Measurements from ENCODE around the gene RAB22A.

Gene RAB22A

DNA sequence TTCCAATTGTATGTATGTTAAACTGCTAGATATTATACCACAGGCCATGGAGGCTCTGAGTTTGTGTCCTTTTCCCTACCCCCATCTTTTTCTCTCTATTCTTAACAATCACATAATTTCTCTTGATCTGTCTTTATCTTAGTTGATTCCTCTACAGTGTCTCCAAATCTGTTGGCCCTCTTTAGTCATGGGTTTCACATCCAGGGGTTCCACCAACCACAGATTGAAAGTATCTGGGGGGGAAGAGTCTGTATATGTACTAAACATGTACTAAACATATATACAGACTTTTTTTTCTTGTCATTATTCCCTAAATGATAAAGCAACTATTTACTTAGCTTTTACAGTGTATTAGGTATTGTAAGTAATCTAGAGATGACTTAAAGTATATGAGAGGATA, 20.2 kb downstream of the RAB22A start:
- no peak for TF ChIP-seq ZNF8 (CRISPR knock-in tag; IDR thresholded peaks at IDR 0.05)
- TF ChIP-seq OSR1 (CRISPR knock-in tag; IDR thresholded peaks at IDR 0.05): no peak
- TF ChIP-seq, protein P1, sequence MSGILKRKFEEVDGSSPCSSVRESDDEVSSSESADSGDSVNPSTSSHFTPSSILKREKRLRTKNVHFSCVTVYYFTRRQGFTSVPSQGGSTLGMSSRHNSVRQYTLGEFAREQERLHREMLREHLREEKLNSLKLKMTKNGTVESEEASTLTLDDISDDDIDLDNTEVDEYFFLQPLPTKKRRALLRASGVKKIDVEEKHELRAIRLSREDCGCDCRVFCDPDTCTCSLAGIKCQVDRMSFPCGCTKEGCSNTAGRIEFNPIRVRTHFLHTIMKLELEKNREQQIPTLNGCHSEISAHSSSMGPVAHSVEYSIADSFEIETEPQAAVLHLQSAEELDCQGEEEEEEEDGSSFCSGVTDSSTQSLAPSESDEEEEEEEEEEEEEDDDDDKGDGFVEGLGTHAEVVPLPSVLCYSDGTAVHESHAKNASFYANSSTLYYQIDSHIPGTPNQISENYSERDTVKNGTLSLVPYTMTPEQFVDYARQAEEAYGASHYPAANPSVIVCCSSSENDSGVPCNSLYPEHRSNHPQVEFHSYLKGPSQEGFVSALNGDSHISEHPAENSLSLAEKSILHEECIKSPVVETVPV (CRISPR knock-in tag; IDR thresholded peaks at IDR 0.05): no peak
- TF ChIP-seq ZFP30 (CRISPR knock-in tag; IDR thresholded peaks at IDR 0.05): no peak
- TF ChIP-seq ARNTL (CRISPR knock-in tag; IDR thresholded peaks at IDR 0.05; ENCODE audit: borderline replicate concordance, low read depth): no peak
- no peak for TF ChIP-seq ZNF70 (CRISPR knock-in tag; IDR thresholded peaks at IDR 0.05)
- no peak for TF ChIP-seq TOX (CRISPR knock-in tag; IDR thresholded peaks at IDR 0.05; ENCODE audit: borderline replicate concordance)
- no peak for TF ChIP-seq RARB (CRISPR knock-in tag; IDR thresholded peaks at IDR 0.05)
- TF ChIP-seq GLIS3 (CRISPR knock-in tag; IDR thresholded peaks at IDR 0.05): no peak
- TF ChIP-seq ZC3H10 (CRISPR knock-in tag; IDR thresholded peaks at IDR 0.05): no peak

DNA sequence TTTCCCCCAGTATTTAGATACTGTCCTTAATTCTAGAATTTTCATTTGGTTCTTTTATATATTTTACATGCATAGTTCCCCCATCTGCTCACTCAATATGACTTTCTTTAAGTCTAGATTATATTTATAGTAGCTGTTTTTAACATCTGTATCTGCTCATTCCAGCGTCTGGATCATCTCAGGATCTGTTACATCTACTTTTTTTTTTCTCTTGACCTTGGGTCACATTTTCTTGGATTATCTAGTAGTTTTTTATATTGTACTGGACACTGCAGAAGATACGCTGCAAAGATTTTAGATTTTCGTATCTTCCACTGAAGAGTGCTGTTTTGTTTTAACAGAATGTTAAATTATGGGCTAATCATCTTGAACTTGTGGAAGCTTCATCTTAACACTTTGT, 20.7 kb downstream of the RAB22A start:
- peak; percentile 47; the same call in 2 of the 3 replicates for ATAC-seq
- TF ChIP-seq, protein P2, sequence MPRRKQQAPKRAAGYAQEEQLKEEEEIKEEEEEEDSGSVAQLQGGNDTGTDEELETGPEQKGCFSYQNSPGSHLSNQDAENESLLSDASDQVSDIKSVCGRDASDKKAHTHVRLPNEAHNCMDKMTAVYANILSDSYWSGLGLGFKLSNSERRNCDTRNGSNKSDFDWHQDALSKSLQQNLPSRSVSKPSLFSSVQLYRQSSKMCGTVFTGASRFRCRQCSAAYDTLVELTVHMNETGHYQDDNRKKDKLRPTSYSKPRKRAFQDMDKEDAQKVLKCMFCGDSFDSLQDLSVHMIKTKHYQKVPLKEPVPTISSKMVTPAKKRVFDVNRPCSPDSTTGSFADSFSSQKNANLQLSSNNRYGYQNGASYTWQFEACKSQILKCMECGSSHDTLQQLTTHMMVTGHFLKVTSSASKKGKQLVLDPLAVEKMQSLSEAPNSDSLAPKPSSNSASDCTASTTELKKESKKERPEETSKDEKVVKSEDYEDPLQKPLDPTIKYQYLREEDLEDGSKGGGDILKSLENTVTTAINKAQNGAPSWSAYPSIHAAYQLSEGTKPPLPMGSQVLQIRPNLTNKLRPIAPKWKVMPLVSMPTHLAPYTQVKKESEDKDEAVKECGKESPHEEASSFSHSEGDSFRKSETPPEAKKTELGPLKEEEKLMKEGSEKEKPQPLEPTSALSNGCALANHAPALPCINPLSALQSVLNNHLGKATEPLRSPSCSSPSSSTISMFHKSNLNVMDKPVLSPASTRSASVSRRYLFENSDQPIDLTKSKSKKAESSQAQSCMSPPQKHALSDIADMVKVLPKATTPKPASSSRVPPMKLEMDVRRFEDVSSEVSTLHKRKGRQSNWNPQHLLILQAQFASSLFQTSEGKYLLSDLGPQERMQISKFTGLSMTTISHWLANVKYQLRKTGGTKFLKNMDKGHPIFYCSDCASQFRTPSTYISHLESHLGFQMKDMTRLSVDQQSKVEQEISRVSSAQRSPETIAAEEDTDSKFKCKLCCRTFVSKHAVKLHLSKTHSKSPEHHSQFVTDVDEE (CRISPR knock-in tag; IDR thresholded peaks at IDR 0.05): no peak
- TF ChIP-seq ESRRG (CRISPR knock-in tag; IDR thresholded peaks at IDR 0.05) (no peak), CSDC2 (CRISPR knock-in tag; IDR thresholded peaks at IDR 0.05) (no peak), SNAI2 (CRISPR knock-in tag; IDR thresholded peaks at IDR 0.05) (no peak), PPARA (CRISPR knock-in tag; IDR thresholded peaks at IDR 0.05; ENCODE audit: borderline replicate concordance) (no peak), ZNF565 (CRISPR knock-in tag; conservative IDR thresholded peaks at IDR 0.05; ENCODE audit: low read depth) (no peak)
- TF ChIP-seq, protein P3, sequence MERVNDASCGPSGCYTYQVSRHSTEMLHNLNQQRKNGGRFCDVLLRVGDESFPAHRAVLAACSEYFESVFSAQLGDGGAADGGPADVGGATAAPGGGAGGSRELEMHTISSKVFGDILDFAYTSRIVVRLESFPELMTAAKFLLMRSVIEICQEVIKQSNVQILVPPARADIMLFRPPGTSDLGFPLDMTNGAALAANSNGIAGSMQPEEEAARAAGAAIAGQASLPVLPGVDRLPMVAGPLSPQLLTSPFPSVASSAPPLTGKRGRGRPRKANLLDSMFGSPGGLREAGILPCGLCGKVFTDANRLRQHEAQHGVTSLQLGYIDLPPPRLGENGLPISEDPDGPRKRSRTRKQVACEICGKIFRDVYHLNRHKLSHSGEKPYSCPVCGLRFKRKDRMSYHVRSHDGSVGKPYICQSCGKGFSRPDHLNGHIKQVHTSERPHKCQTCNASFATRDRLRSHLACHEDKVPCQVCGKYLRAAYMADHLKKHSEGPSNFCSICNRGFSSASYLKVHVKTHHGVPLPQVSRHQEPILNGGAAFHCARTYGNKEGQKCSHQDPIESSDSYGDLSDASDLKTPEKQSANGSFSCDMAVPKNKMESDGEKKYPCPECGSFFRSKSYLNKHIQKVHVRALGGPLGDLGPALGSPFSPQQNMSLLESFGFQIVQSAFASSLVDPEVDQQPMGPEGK (CRISPR knock-in tag; IDR thresholded peaks at IDR 0.05; ENCODE audit: borderline replicate concordance): no peak
- TF ChIP-seq, protein P4, sequence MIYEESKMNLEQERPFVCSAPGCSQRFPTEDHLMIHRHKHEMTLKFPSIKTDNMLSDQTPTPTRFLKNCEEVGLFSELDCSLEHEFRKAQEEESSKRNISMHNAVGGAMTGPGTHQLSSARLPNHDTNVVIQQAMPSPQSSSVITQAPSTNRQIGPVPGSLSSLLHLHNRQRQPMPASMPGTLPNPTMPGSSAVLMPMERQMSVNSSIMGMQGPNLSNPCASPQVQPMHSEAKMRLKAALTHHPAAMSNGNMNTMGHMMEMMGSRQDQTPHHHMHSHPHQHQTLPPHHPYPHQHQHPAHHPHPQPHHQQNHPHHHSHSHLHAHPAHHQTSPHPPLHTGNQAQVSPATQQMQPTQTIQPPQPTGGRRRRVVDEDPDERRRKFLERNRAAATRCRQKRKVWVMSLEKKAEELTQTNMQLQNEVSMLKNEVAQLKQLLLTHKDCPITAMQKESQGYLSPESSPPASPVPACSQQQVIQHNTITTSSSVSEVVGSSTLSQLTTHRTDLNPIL (CRISPR knock-in tag; IDR thresholded peaks at IDR 0.05; ENCODE audit: low read depth): no peak

More for the DNA sequence above, 20.2 kb downstream of the RAB22A start:
- no peak for ATAC-seq

DNA sequence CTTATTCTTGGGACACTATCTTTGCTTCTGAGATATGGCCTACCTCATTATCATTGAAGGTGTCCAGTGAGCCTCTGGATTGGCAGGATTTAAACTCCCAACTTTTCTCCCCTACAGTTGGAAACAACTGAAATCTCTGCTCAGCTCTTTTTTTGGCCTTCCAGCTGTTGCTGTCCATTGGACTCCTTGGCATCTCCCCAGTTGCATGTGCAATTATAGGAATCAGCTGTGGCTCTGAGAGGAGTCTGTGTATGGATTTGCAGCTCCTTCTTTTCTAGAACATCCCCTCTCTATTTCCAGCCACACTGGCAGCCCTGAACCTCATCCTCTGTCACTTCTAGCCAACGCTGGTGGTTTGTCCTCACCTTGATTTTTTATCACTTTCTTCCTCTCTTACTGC, 21.2 kb downstream of the RAB22A start:
- ATAC-seq: no peak
- TF ChIP-seq GLIS3 (CRISPR knock-in tag; IDR thresholded peaks at IDR 0.05) (no peak), PPARA (CRISPR knock-in tag; IDR thresholded peaks at IDR 0.05; ENCODE audit: borderline replicate concordance) (no peak), ZNF70 (CRISPR knock-in tag; IDR thresholded peaks at IDR 0.05) (no peak), ESRRG (CRISPR knock-in tag; IDR thresholded peaks at IDR 0.05) (no peak), TCF4 (CRISPR knock-in tag; IDR thresholded peaks at IDR 0.05; ENCODE audit: borderline replicate concordance) (no peak), ZC3H10 (CRISPR knock-in tag; IDR thresholded peaks at IDR 0.05) (no peak), ZFP3 (CRISPR knock-in tag; IDR thresholded peaks at IDR 0.05) (no peak), CSDC2 (CRISPR knock-in tag; IDR thresholded peaks at IDR 0.05) (no peak), ARNTL (CRISPR knock-in tag; IDR thresholded peaks at IDR 0.05; ENCODE audit: borderline replicate concordance, low read depth) (no peak)
- TF ChIP-seq, protein P5, sequence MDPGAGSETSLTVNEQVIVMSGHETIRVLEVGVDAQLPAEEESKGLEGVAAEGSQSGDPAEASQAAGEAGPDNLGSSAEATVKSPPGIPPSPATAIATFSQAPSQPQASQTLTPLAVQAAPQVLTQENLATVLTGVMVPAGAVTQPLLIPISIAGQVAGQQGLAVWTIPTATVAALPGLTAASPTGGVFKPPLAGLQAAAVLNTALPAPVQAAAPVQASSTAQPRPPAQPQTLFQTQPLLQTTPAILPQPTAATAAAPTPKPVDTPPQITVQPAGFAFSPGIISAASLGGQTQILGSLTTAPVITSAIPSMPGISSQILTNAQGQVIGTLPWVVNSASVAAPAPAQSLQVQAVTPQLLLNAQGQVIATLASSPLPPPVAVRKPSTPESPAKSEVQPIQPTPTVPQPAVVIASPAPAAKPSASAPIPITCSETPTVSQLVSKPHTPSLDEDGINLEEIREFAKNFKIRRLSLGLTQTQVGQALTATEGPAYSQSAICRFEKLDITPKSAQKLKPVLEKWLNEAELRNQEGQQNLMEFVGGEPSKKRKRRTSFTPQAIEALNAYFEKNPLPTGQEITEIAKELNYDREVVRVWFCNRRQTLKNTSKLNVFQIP (CRISPR knock-in tag; IDR thresholded peaks at IDR 0.05; ENCODE audit: borderline replicate concordance, low read depth): no peak
- TF ChIP-seq, protein P4 (CRISPR knock-in tag; IDR thresholded peaks at IDR 0.05; ENCODE audit: low read depth): no peak

Data from SK-N-SH treated with all-trans-retinoic acid at 6 μM for 48 hours (cell line).